WTC11 (cell line): Measurements from ENCODE around the gene SH2D6. TPM values are rescaled to one million over a fixed set of nuclear protein-coding genes. Genes with fewer than 3 reads are reported as not detected.

Experiments
- ATAC-seq: fragments of 200-7000 bp; cut with Tn5 transposase; 2 replicates; pipeline ENCODE4 v1.10.0; 2021; ENCODE audit warnings: mild to moderate bottlenecking, moderate library complexity
- CTCF ChIA-PET: fragments of 300-600 bp; sonication (Branson Sonifier 250); formaldehyde crosslinking; loops from one replicate; lab custom pipeline; 2021; ENCODE audit warnings: antibody characterized with exemption; lab: Charles Lee
- POLR2A ChIA-PET: fragments of 350-600 bp; sonication (Branson Sonifier 250); formaldehyde crosslinking; loops from one replicate; lab custom pipeline; 2021; ENCODE audit warnings: antibody characterized with exemption; lab: Charles Lee
- DNase-seq: peaks from one replicate; pipeline ENCODE4 v3.0.0; 2021; ENCODE audit warnings: low spot score
- H3K27ac Mint-ChIP-seq: 2 replicates; pipeline ENCODE4 v1.8.0; 2021; ENCODE audit warnings: mixed read lengths
- H3K27me3 Mint-ChIP-seq: 2 replicates; pipeline ENCODE4 v1.8.0; 2021; ENCODE audit warnings: low read depth, mild to moderate bottlenecking, moderate library complexity, mixed read lengths
- H3K36me3 Mint-ChIP-seq: 2 replicates; pipeline ENCODE4 v1.8.0; 2021; ENCODE audit warnings: mixed read lengths
- H3K4me1 Mint-ChIP-seq: 2 replicates; pipeline ENCODE4 v1.8.0; 2022; ENCODE audit warnings: mixed read lengths
- H3K4me3 Mint-ChIP-seq: 2 replicates; pipeline ENCODE4 v1.8.0; 2021; ENCODE audit warnings: mild to moderate bottlenecking, moderate library complexity, mixed read lengths
- H3K9me3 Mint-ChIP-seq: 2 replicates; pipeline ENCODE4 v1.8.0; 2021; ENCODE audit warnings: mixed read lengths
- ATF1 ChIP-seq: sonication (generic); formaldehyde crosslinking; IDR thresholded peaks from 2 replicates; pipeline ENCODE4 v1.8.1; 2023; ENCODE audit warnings: mild to moderate bottlenecking, moderate library complexity, missing genetic modification reagents
- CTCF ChIP-seq: fragments of 200-600 bp; IDR thresholded peaks from 2 replicates; pipeline ENCODE4 v1.8.0; 2022; ENCODE audit warnings: antibody characterized with exemption
- E2F4 ChIP-seq: sonication (generic); formaldehyde crosslinking; IDR thresholded peaks from 2 replicates; pipeline ENCODE4 v1.8.1; 2022; ENCODE audit warnings: low read depth, mild to moderate bottlenecking, moderate library complexity, missing genetic modification reagents, borderline replicate concordance
- ETV6 ChIP-seq: sonication (generic); formaldehyde crosslinking; IDR thresholded peaks from 2 replicates; pipeline ENCODE4 v1.8.1; 2022; ENCODE audit warnings: mild to moderate bottlenecking, missing genetic modification reagents
- FOXP1 ChIP-seq: sonication (generic); formaldehyde crosslinking; IDR thresholded peaks from 2 replicates; pipeline ENCODE4 v1.8.0; 2022; ENCODE audit warnings: missing genetic modification reagents, mild to moderate bottlenecking, moderate library complexity, borderline replicate concordance
- IRF2 ChIP-seq: sonication (generic); formaldehyde crosslinking; IDR thresholded peaks from 2 replicates; pipeline ENCODE4 v1.8.0; 2022; ENCODE audit warnings: low read depth, missing genetic modification reagents, borderline replicate concordance
- JAZF1 ChIP-seq: fragments of 250-450 bp; sonication (Bioruptor Pico); IDR thresholded peaks from 2 replicates; pipeline ENCODE4 v1.9.0; 2021; ENCODE audit warnings: moderate library complexity, mild to moderate bottlenecking, inconsistent platforms
- MLX ChIP-seq: sonication (generic); formaldehyde crosslinking; IDR thresholded peaks from 2 replicates; pipeline ENCODE4 v1.8.1; 2023; ENCODE audit warnings: mild to moderate bottlenecking, missing genetic modification reagents, moderate library complexity
- NFYB ChIP-seq: sonication (generic); formaldehyde crosslinking; conservative IDR thresholded peaks from 2 replicates; pipeline ENCODE4 v1.8.0; 2022; ENCODE audit warnings: low read depth, missing genetic modification reagents
- NR1H2 ChIP-seq: sonication (generic); formaldehyde crosslinking; IDR thresholded peaks from 2 replicates; pipeline ENCODE4 v1.9.0; 2021; ENCODE audit warnings: mild to moderate bottlenecking, moderate library complexity, missing genetic modification reagents
- OVOL2 ChIP-seq: fragments of 250-450 bp; sonication (Bioruptor Pico); IDR thresholded peaks from 2 replicates; pipeline ENCODE4 v1.9.0; 2021; ENCODE audit warnings: mild to moderate bottlenecking, borderline replicate concordance
- PREB ChIP-seq: sonication (generic); formaldehyde crosslinking; IDR thresholded peaks from 2 replicates; pipeline ENCODE4 v1.8.1; 2022; ENCODE audit warnings: mild to moderate bottlenecking, missing genetic modification reagents, moderate library complexity, borderline replicate concordance
- PRRX2 ChIP-seq: fragments of 250-450 bp; sonication (Bioruptor Pico); IDR thresholded peaks from 2 replicates; pipeline ENCODE4 v1.8.0; 2021; ENCODE audit warnings: mild to moderate bottlenecking
- SOX15 ChIP-seq: fragments of 250-450 bp; sonication (Bioruptor Pico); IDR thresholded peaks from 2 replicates; pipeline ENCODE4 v1.9.0; 2021; ENCODE audit warnings: mild to moderate bottlenecking
- TCF7 ChIP-seq: sonication (generic); formaldehyde crosslinking; IDR thresholded peaks from 2 replicates; pipeline ENCODE4 v1.8.0; 2022; ENCODE audit warnings: mild to moderate bottlenecking, low read depth, missing genetic modification reagents, moderate library complexity
- ZNF232 ChIP-seq: sonication (generic); formaldehyde crosslinking; IDR thresholded peaks from 2 replicates; pipeline ENCODE4 v1.8.0; 2022; ENCODE audit warnings: mild to moderate bottlenecking, missing genetic modification reagents
- ZNF263 ChIP-seq: sonication (generic); formaldehyde crosslinking; IDR thresholded peaks from 2 replicates; pipeline ENCODE4 v1.8.1; 2022; ENCODE audit warnings: low read depth, mild to moderate bottlenecking, moderate library complexity, missing genetic modification reagents
- ZNF532 ChIP-seq: fragments of 250-450 bp; sonication (Bioruptor Pico); IDR thresholded peaks from 2 replicates; pipeline ENCODE4 v1.9.0; 2021; ENCODE audit warnings: mild to moderate bottlenecking, borderline replicate concordance
- total RNA-seq: library from RNA; stranded (reverse); gene quantifications from 3 replicates; pipeline ENCODE4 v1.2.3, GENCODE V29; 2021

Gene SH2D6
- total RNA-seq, 1 experiment from 2014 or later = 1.2 TPM

- H3K9me3 Mint-ChIP-seq = no peaks in the 10 kb centered on the region
- no peaks in the 10 kb centered on the region for H3K27me3 Mint-ChIP-seq
- DNase-seq = no peak
- peaks cover 42% of the 10 kb centered on the region for H3K4me1 Mint-ChIP-seq
- H3K4me3 Mint-ChIP-seq = peak overlapping the region; percentile 30; the same call in 1 of the 2 replicates
- TF ChIP-seq PRRX2 (no peak), FOXP1 (CRISPR knock-in tag) (no peak), PREB (no peak), IRF2 (no peak), ATF1 (no peak), ZNF263 (no peak), NFYB (CRISPR knock-in tag) (no peak), ZNF232 (CRISPR knock-in tag) (no peak), CTCF (no peak), JAZF1 (CRISPR knock-in tag) (no peak), ETV6 (CRISPR knock-in tag) (no peak), TCF7 (CRISPR knock-in tag) (no peak), NR1H2 (no peak), MLX (no peak)
- no peaks in the 10 kb centered on the region for H3K36me3 Mint-ChIP-seq
- no peak overlapping the region for H3K27ac Mint-ChIP-seq
- ChIA-PET POLR2A (interaction anchor here (0.8 to 3.4 kb wide), 4 partner anchors 16 to 131 kb away, joined by 3 to 36 read pairs (median 4); partner anchors contain the start of gene MAT2A), CTCF (interaction anchor here (1.0 to 2.5 kb wide), 4 partner anchors 25 to 137 kb away, joined by 3 to 17 read pairs (median 7); partner anchors contain the start of gene MAT2A)
- ATAC-seq = no peak
Observed at GRCh38 chr2:85414761-85415553, 3.6 kb upstream of the SH2D6 start.

GRCh38 chr2:85415980-85416650 lies 2.4 kb upstream of the SH2D6 start:
- no peak for DNase-seq
- Mint-ChIP-seq H3K4me3 (no peak overlapping the region), H3K4me1 (peaks cover 39% of the 10 kb centered on the region), H3K27me3 (no peaks in the 10 kb centered on the region), H3K27ac (no peak overlapping the region), H3K9me3 (no peaks in the 10 kb centered on the region), H3K36me3 (no peaks in the 10 kb centered on the region)
- ATAC-seq = no peak
- TF ChIP-seq OVOL2 = no peak
- CTCF ChIA-PET = interaction anchor here (1.3 to 1.5 kb wide), 2 partner anchors 20 to 136 kb away, joined by 3 to 4 read pairs; no protein-coding TSS in a partner anchor
- POLR2A ChIA-PET = no interaction called here

GRCh38 chr2:85419009-85419675 lies 628 bp downstream of the SH2D6 start:
- DNase-seq = no peak
- peaks cover 31% of the 10 kb centered on the region for H3K4me1 Mint-ChIP-seq
- peak overlapping the region; percentile 71 for H3K27ac Mint-ChIP-seq
- peak overlapping the region; percentile 82 for H3K4me3 Mint-ChIP-seq
- ATAC-seq = peak; percentile 1; the same call in 1 of the 2 replicates
- H3K36me3 Mint-ChIP-seq = no peaks in the 10 kb centered on the region
- ChIA-PET CTCF (interaction anchor here (0.6 to 4.5 kb wide), 14 partner anchors 10 to 353 kb away, joined by 3 to 106 read pairs (median 5); partner anchors contain the start of genes GGCX and MAT2A), POLR2A (interaction anchor here (0.7 to 2.9 kb wide), 11 partner anchors 14 to 142 kb away, joined by 3 to 34 read pairs (median 5); partner anchors contain the start of genes ELMOD3, GGCX, MAT2A and RETSAT)
- no peaks in the 10 kb centered on the region; the same call in 1 of the 2 replicates for H3K27me3 Mint-ChIP-seq
- H3K9me3 Mint-ChIP-seq = no peaks in the 10 kb centered on the region
- TF ChIP-seq E2F4 (CRISPR knock-in tag) (0 out of 2 replicates have a peak, but pooled peaks have one; percentile 37), ZNF532 (CRISPR knock-in tag) (no peak), SOX15 (no peak), ZNF232 (CRISPR knock-in tag) (no peak)
